Brain microvascular endothelial cell (primary cell): ENCODE data around the gene TMEM88.

Experiments
- DNase-seq: peaks from one replicate; pipeline ENCODE4 v3.0.0-alpha.2; 2020
- H3K27ac ChIP-seq: fragments of 250-450 bp; sonication (Bioruptor Pico); 2 replicates; pipeline ENCODE4 v1.5.1; 2020; ENCODE audit warnings: mild to moderate bottlenecking, moderate library complexity
- H3K27me3 ChIP-seq: fragments of 250-450 bp; sonication (Bioruptor Pico); replicated peaks from 2 replicates; pipeline ENCODE4 v1.5.1; 2020; ENCODE audit warnings: mild to moderate bottlenecking
- H3K36me3 ChIP-seq: fragments of 250-450 bp; sonication (Bioruptor Pico); replicated peaks from 2 replicates; pipeline ENCODE4 v1.5.1; 2020; ENCODE audit warnings: mild to moderate bottlenecking
- H3K4me3 ChIP-seq: 2 replicates; pipeline ENCODE4 v1.5.1; 2011; ENCODE audit warnings: low read depth, mild to moderate bottlenecking, control low read depth, low read length, moderate library complexity
- CTCF ChIP-seq: IDR thresholded peaks from 2 replicates; pipeline ENCODE4 v1.5.1; 2011; ENCODE audit warnings: low read depth, mild to moderate bottlenecking, moderate library complexity, low read length, control low read depth, inconsistent platforms; ENCODE audit errors: missing control alignments
- in situ Hi-C: cut with HindIII; loops from 2 replicates; pipeline ENCODE4 v1.10.0; 2017; ENCODE audit warnings: low sequenced_read_pairs, low pct_ligation_motif_present

The TMEM88 gene

GRCh38 chr17:7838090-7839075, 16.5 kb upstream of the TMEM88 start:
- in situ Hi-C loops, result no loop called here
- peak overlapping the region; percentile 43 for H3K4me3 ChIP-seq
- peaks cover 3% of the 10 kb centered on the region for H3K36me3 ChIP-seq
- peak; percentile 34 for DNase-seq
- no peaks in the 10 kb centered on the region for H3K27me3 ChIP-seq
- TF ChIP-seq CTCF, result no peak
- peak overlapping the region; percentile 16 for H3K27ac ChIP-seq

- Histone ChIP-seq H3K4me3 (no peak overlapping the region), H3K27ac (no peak overlapping the region), H3K27me3 (no peaks in the 10 kb centered on the region), H3K36me3 (peaks cover 3% of the 10 kb centered on the region)
- no peak for TF ChIP-seq CTCF
- DNase-seq, result no peak
- in situ Hi-C loops, result no loop called here
Observed at GRCh38 chr17:7839190-7839875, 15.5 kb upstream of the TMEM88 start.

GRCh38 chr17:7839876-7840261, 15.0 kb upstream of the TMEM88 start:
- no peak for TF ChIP-seq CTCF
- H3K27me3 ChIP-seq, result no peaks in the 10 kb centered on the region
- no peak overlapping the region for H3K27ac ChIP-seq
- in situ Hi-C loops, result no loop called here
- DNase-seq, result no peak
- peaks cover 3% of the 10 kb centered on the region for H3K36me3 ChIP-seq
- no peak overlapping the region for H3K4me3 ChIP-seq

- no peaks in the 10 kb centered on the region for H3K27me3 ChIP-seq
- no peak overlapping the region for H3K4me3 ChIP-seq
- in situ Hi-C loops, result no loop called here
- peaks cover 3% of the 10 kb centered on the region for H3K36me3 ChIP-seq
- no peak for TF ChIP-seq CTCF
- no peak overlapping the region for H3K27ac ChIP-seq
- no peak for DNase-seq
Observed at GRCh38 chr17:7840441-7840840, 14.4 kb upstream of the TMEM88 start.

- no peak overlapping the region for H3K4me3 ChIP-seq
- no peak for TF ChIP-seq CTCF
- in situ Hi-C loops, result no loop called here
Observed at GRCh38 chr17:7840875-7841274, 14.0 kb upstream of the TMEM88 start.

More at GRCh38 chr17:7840875-7841274, 14.0 kb upstream of the TMEM88 start:
- no peak for DNase-seq
- Histone ChIP-seq H3K27ac (peak overlapping the region; percentile 99), H3K27me3 (no peaks in the 10 kb centered on the region), H3K36me3 (peaks cover 3% of the 10 kb centered on the region)
